Right lobe of liver (tissue), 6 donors: ENCODE results near the gene EFNA5. TPM values are rescaled to one million over a fixed set of nuclear protein-coding genes. Genes with fewer than 3 reads are reported as not detected.

Experiments
- ATAC-seq, 4 donors: fragments of 200-7000 bp; cut with Tn5 transposase; one replicate each; pipeline ENCODE4 v1.9.1; 2020; ENCODE audit warnings: mild to moderate bottlenecking in 4 of 4, moderate library complexity in 4 of 4
- DNase-seq, 3 donors: peaks; one replicate each; pipeline ENCODE4 v3.0.0-alpha.2; 2020
- H3K27ac ChIP-seq, 3 donors: fragments of 200-600 bp; one replicate each; pipeline ENCODE4 v1.8.0; 2022
- H3K27me3 ChIP-seq, 2 donors: fragments of 200-600 bp; one replicate each; pipeline ENCODE4 v1.8.0; 2022
- H3K36me3 ChIP-seq, 4 donors: fragments of 200-600 bp; sonication (generic) in 1 of 4; one replicate each; pipeline versions ENCODE4 v1.5.1 to v1.8.0; 2017 to 2022; ENCODE audit warnings: control low read depth in 1 of 4
- H3K4me1 ChIP-seq, 4 donors: fragments of 200-600 bp; sonication (generic) in 1 of 4; one replicate each; pipeline versions ENCODE4 v1.5.1 to v1.8.0; 2017 to 2022; ENCODE audit warnings: control low read depth in 1 of 4
- H3K4me3 ChIP-seq, 3 donors: fragments of 200-600 bp; one replicate each; pipeline ENCODE4 v1.8.0; 2022
- H3K9me3 ChIP-seq, 4 donors: fragments of 200-600 bp; sonication (generic) in 1 of 4; one replicate each; pipeline versions ENCODE4 v1.5.1 to v1.8.0; 2017 to 2022; ENCODE audit warnings: control low read depth in 1 of 4
- POLR2A ChIP-seq: fragments of 450-650 bp; IDR thresholded peaks from one replicate; pipeline ENCODE4 v1.6.1; 2017; ENCODE audit warnings: antibody characterized with exemption, mild to moderate bottlenecking
- WGBS: methylation state at CpG from one replicate; pipeline ENCODE4 v1.1.6; 2018; ENCODE audit warnings: low coverage, low lambda C conversion rate; ENCODE audit not compliant: insufficient coverage; ENCODE audit errors: missing lambda C conversion rate; 5-methylcytosine and 5-hydroxymethylcytosine counted together
- intact Hi-C, 2 donors: fragments of 100-400 bp; cut with DNase I; formaldehyde crosslinking; loops; one replicate each; pipeline versions ENCODE4 v1.11.2 to v1.14.1; 2022
- total RNA-seq, 6 experiments: library from RNA; depleted of rRNA in 2 of 6; stranded (reverse); fragments of >200 nt in 2 of 6; fragmentation: NEBNext Ultra II Directional in 3 of 6; extraction: Animal tissue kit (Norgen Biotek cat#: 25700) in 3 of 6; gene quantifications; one replicate each; pipeline versions ENCODE4 v1.1.0 to v1.2.4, GENCODE V29; 2016 to 2023
- TF ChIP-seq, protein P1 (sequence below), 4 donors: fragments of 200-600 bp in 3 of 4; fragments of 450-650 bp in 1 of 4; IDR thresholded peaks; one replicate each; pipeline versions ENCODE4 v1.5.1 to v1.8.0; 2016 to 2022; ENCODE audit warnings: antibody characterized with exemption in 4 of 4, mild to moderate bottlenecking in 2 of 4
- donor health status: DM: no; HTN: yes; CAD: no.
- donor health status: DM: no; HTN: no; CAD: no.
- donor health status: DM: no; HTN: no; CAD: no.
- donor health status: DM: no; HTN: yes; CAD: no.
- donor health status: DM: no; HTN: yes; CAD: no.

Gene EFNA5
- total RNA-seq, 6 experiments from 2014 or later = 0.18 to 11.7 (median 1.4) TPM

GRCh38 chr5:107539726-107540330 lies 130.9 kb downstream of the EFNA5 start:
- no peaks in the 10 kb centered on the region for H3K36me3 ChIP-seq
- 60% methylated on average over 3 of the region's 4 CpGs for WGBS
- DNase-seq = no peak
- H3K4me1 ChIP-seq = peaks cover 0 to 20% (median 5%) of the 10 kb centered on the region in 4 donors
- no peak for ATAC-seq
- TF ChIP-seq POLR2A = no peak
- TF ChIP-seq, protein P1, sequence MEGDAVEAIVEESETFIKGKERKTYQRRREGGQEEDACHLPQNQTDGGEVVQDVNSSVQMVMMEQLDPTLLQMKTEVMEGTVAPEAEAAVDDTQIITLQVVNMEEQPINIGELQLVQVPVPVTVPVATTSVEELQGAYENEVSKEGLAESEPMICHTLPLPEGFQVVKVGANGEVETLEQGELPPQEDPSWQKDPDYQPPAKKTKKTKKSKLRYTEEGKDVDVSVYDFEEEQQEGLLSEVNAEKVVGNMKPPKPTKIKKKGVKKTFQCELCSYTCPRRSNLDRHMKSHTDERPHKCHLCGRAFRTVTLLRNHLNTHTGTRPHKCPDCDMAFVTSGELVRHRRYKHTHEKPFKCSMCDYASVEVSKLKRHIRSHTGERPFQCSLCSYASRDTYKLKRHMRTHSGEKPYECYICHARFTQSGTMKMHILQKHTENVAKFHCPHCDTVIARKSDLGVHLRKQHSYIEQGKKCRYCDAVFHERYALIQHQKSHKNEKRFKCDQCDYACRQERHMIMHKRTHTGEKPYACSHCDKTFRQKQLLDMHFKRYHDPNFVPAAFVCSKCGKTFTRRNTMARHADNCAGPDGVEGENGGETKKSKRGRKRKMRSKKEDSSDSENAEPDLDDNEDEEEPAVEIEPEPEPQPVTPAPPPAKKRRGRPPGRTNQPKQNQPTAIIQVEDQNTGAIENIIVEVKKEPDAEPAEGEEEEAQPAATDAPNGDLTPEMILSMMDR (IDR thresholded peaks at IDR 0.05) = no peak
- no peak overlapping the region for H3K4me3 ChIP-seq
- intact Hi-C loops = no loop called here
- H3K27ac ChIP-seq = no peak overlapping the region
- H3K27me3 ChIP-seq = no peaks in the 10 kb centered on the region
- H3K9me3 ChIP-seq = no peaks in the 10 kb centered on the region

DNA sequence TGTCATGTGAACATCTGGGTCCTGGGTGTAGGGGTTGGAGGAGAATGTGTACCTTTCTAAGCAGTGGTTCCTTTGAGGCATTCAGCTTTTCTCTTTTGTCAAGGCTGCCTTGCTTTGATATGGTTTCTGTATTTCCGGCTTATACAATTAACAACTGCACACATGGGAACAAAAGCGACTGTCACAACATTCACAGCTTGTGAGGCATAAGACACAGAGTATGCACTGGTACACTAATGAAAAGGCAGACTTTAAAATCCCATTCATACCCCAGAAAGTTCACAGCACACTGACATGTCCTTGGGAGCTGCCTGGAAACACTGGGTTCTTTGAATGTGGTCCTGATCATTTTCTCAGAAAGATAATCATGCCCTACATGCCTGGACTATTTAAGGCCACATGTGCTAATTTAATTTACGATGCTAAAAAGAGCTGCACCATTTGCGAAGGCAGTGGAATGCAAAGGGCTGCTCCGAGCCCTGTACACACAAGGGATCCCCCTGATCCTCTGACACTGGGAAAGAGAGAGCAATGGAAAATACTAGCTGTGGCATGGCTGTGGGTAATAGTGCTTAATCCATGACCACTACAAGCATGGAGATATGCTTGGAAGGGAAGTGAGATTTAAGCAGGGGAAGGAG lies 131.8 kb downstream of the EFNA5 start:
- no peak for ATAC-seq
- no peaks in the 10 kb centered on the region for H3K27me3 ChIP-seq
- TF ChIP-seq, protein P1 (IDR thresholded peaks at IDR 0.05) = no peak
- no peak for TF ChIP-seq POLR2A
- H3K4me3 ChIP-seq = no peak overlapping the region
- no peak for DNase-seq
- 85% methylated on average over 4 of the region's 5 CpGs for WGBS
- no peaks in the 10 kb centered on the region for H3K9me3 ChIP-seq
- intact Hi-C loops = no loop called here
- H3K4me1 ChIP-seq = peaks cover 0 to 20% (median 5%) of the 10 kb centered on the region in 4 donors
- no peaks in the 10 kb centered on the region for H3K36me3 ChIP-seq
- no peak overlapping the region for H3K27ac ChIP-seq

GRCh38 chr5:107538331-107538730 lies 132.4 kb downstream of the EFNA5 start:
- Histone ChIP-seq H3K4me1 (peaks cover 0 to 16% (median 4%) of the 10 kb centered on the region in 4 donors), H3K36me3 (no peaks in the 10 kb centered on the region), H3K27me3 (no peaks in the 10 kb centered on the region), H3K9me3 (no peaks in the 10 kb centered on the region), H3K27ac (no peak overlapping the region), H3K4me3 (no peak overlapping the region)
- no peak for TF ChIP-seq POLR2A
- TF ChIP-seq, protein P1 (IDR thresholded peaks at IDR 0.05) = no peak
- ATAC-seq (no peak), DNase-seq (no peak)
- intact Hi-C loops = no loop called here

- Histone ChIP-seq H3K4me1 (no peaks in the 10 kb centered on the region), H3K9me3 (no peaks in the 10 kb centered on the region), H3K4me3 (no peak overlapping the region), H3K27ac (no peak overlapping the region), H3K27me3 (no peaks in the 10 kb centered on the region), H3K36me3 (no peaks in the 10 kb centered on the region)
- 75% methylated on average over 1 of the region's 1 CpG for WGBS
- DNase-seq (no peak), ATAC-seq (no peak)
- intact Hi-C loops = no loop called here
- TF ChIP-seq, protein P1 (IDR thresholded peaks at IDR 0.05) = no peak
Observed at GRCh38 chr5:107535849-107536248, 134.9 kb downstream of the EFNA5 start.
